Upper lobe of left lung (tissue), 6 donors: ENCODE results near the gene PNKP. TPM values are rescaled to one million over a fixed set of nuclear protein-coding genes. Genes with fewer than 3 reads are reported as not detected.

Experiments used
- ATAC-seq, 2 donors: fragments of 200-7000 bp; cut with Tn5 transposase; one replicate each; pipeline ENCODE4 v1.9.1; 2022; ENCODE audit warnings: mild to moderate bottlenecking in 2 of 2, moderate library complexity in 2 of 2; ENCODE audit not compliant: low FRiP score in 2 of 2
- DNase-seq, 2 donors: peaks; one replicate each; pipeline ENCODE4 v3.0.0-alpha.2; 2019 to 2020
- H3K27ac ChIP-seq, 4 donors: fragments of 200-600 bp; sonication (generic); one replicate each; pipeline ENCODE4 v1.5.1; 2016 to 2019
- H3K27me3 ChIP-seq, 4 donors: fragments of 200-600 bp; sonication (generic); one replicate each; pipeline ENCODE4 v1.5.1; 2017 to 2019
- H3K36me3 ChIP-seq, 4 donors: fragments of 200-600 bp; sonication (generic); one replicate each; pipeline ENCODE4 v1.5.1; 2016 to 2019
- H3K4me1 ChIP-seq, 4 donors: fragments of 200-600 bp; sonication (generic); one replicate each; pipeline ENCODE4 v1.5.1; 2018 to 2019
- H3K4me3 ChIP-seq, 4 donors: fragments of 200-600 bp; sonication (generic); one replicate each; pipeline ENCODE4 v1.5.1; 2017 to 2019; ENCODE audit warnings: mild to moderate bottlenecking in 2 of 4, moderate library complexity in 1 of 4
- H3K9me3 ChIP-seq, 4 donors: fragments of 200-600 bp; sonication (generic); one replicate each; pipeline ENCODE4 v1.5.1; 2018 to 2019
- EP300 ChIP-seq, 4 donors: sonication (generic); formaldehyde crosslinking; IDR thresholded peaks; one replicate each; pipeline ENCODE4 v1.5.1; 2017; ENCODE audit warnings: antibody characterized with exemption in 4 of 4, control low read depth in 2 of 4
- POLR2A ChIP-seq, 4 donors: fragments of 450-650 bp; IDR thresholded peaks; one replicate each; pipeline ENCODE4 v1.5.1; 2016 to 2017; ENCODE audit warnings: antibody characterized with exemption in 4 of 4, mild to moderate bottlenecking in 2 of 4
- POLR2AphosphoS5 ChIP-seq, 2 donors: sonication (generic); formaldehyde crosslinking; IDR thresholded peaks; one replicate each; pipeline ENCODE4 v1.5.1; 2017; ENCODE audit warnings: antibody characterized with exemption in 2 of 2
- WGBS, 2 donors: methylation state at CpG; one replicate each; pipeline ENCODE4 v1.1.5; 2017 to 2018; 5-methylcytosine and 5-hydroxymethylcytosine counted together
- total RNA-seq, 6 donors: library from RNA; depleted of rRNA in 4 of 6; stranded (reverse); fragments of >200 nt in 4 of 6; gene quantifications; one replicate each; pipeline versions ENCODE4 v1.1.0 to v1.2.1, GENCODE V29; 2016 to 2021
- TF ChIP-seq, protein P1 (sequence below), 6 experiments: fragments of 450-650 bp in 4 of 6; fragments of 200-600 bp in 2 of 6; sonication (generic) in 2 of 6; IDR thresholded peaks; one replicate each; pipeline ENCODE4 v1.5.1; 2016 to 2019; ENCODE audit warnings: antibody characterized with exemption in 6 of 6
- donor health status: DM: no; HTN: no; CAD: no; lungs with moderate emphysema.
- donor health status: DM: no; HTN: yes; CAD: no; lungs with severe emphysema.

The PNKP gene
- total RNA-seq, 6 donors from 2014 or later = 47.6 to 321 (median 88.6) TPM

DNA sequence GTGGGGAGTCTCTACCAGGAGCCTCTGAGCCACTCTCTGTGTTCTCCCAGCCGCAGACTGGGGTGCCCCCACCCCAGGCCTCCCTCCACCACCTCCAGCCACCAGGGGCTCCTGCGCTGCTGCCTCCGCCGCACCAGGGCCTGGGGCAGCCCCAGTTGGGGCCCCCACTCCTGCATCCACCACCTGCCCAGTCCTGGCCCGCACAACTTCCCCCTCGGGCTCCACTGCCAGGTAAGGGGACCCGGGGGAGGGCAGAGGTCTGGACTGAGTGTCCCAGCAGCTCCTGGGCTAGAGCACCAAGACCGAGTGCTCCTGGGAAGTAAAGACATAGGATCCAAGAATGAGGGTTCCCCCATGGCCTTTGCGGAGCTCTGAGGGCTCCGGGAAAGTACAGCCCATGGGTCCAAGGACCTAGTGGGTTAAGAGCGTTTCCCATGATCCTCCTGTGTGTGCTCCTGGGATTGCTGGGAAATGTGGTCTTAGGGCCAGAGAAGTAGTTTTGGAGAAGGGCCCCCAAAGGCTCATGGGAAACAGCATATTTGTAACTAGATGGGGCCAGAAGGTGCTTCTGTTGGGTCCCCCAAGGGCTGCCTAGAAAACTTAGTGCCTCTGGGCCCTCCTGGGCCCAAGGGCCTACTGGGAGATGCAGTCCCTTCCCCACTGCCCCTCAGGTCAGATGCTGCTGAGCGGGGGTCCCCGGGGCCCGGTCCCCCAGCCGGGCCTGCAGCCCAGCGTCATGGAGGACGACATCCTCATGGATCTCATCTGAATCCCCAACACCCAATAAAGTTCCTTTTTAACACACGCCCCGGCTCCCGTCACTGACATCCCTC, 31.0 kb downstream of the PNKP start:
- no peak for ATAC-seq
- peaks cover 19 to 98% (median 84%) of the 10 kb centered on the region in 4 donors for H3K36me3 ChIP-seq
- 96 to 98% methylated on average over 17 to 20 of the region's 20 CpGs for WGBS, 2 donors

DNA sequence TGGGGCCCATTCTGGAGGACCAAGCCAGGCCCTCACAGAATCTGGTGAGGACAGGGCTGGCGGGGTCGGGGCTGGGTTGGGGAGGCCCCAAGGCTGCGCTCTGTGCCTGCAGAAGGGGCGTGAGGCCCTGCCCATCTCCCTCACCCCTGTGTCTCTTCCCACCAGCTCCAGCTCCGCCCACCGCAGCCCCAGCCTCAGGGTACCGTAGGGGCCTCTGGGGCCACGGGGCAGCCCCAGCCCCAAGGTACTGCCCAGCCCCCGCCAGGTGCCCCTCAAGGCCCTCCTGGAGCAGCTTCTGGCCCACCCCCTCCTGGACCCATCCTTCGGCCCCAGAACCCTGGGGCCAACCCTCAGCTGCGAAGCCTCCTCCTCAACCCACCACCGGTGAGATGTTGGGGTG, 31.8 kb downstream of the PNKP start:
- no peak for ATAC-seq

More for the DNA sequence above, 31.0 kb downstream of the PNKP start:
- no peak for DNase-seq
- Histone ChIP-seq H3K9me3 (no peaks in the 10 kb centered on the region), H3K4me3 (no peak overlapping the region), H3K4me1 (peaks cover 0 to 4% (median 0%) of the 10 kb centered on the region in 4 donors), H3K27ac (no peak overlapping the region), H3K27me3 (no peaks in the 10 kb centered on the region)
- TF ChIP-seq, protein P1, sequence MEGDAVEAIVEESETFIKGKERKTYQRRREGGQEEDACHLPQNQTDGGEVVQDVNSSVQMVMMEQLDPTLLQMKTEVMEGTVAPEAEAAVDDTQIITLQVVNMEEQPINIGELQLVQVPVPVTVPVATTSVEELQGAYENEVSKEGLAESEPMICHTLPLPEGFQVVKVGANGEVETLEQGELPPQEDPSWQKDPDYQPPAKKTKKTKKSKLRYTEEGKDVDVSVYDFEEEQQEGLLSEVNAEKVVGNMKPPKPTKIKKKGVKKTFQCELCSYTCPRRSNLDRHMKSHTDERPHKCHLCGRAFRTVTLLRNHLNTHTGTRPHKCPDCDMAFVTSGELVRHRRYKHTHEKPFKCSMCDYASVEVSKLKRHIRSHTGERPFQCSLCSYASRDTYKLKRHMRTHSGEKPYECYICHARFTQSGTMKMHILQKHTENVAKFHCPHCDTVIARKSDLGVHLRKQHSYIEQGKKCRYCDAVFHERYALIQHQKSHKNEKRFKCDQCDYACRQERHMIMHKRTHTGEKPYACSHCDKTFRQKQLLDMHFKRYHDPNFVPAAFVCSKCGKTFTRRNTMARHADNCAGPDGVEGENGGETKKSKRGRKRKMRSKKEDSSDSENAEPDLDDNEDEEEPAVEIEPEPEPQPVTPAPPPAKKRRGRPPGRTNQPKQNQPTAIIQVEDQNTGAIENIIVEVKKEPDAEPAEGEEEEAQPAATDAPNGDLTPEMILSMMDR (IDR thresholded peaks at IDR 0.05) = no peak
- TF ChIP-seq EP300 (IDR thresholded peaks at IDR 0.05) = no peak
- TF ChIP-seq POLR2AphosphoS5 (IDR thresholded peaks at IDR 0.05) = no peak
- no peak for TF ChIP-seq POLR2A (IDR thresholded peaks at IDR 0.05)

DNA sequence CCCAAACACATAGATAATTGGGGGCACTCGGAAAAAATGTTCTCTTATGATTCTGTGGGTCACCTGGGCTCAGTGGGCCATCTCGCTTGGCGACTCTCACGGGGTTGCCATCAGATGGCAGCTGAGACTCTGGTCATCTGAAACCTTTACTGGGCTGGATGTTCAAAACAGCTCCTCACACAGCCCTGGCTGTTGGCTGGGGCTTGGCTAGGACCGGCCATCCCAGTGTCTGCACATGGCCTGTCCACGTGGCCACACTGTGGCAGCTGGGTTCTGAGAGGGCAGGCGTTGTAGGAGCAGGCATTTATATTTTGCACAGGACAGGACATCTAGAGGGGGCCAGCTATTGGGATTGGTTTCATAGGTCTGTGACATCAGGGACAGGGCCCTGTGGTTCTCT, 33.8 kb downstream of the PNKP start:
- ATAC-seq (no peak), DNase-seq (no peak)
- WGBS, 2 donors = 89 to 92% methylated on average over 6 to 7 of the region's 7 CpGs
- no peak overlapping the region for H3K4me3 ChIP-seq
- peaks cover 19 to 100% (median 90%) of the 10 kb centered on the region in 4 donors for H3K36me3 ChIP-seq
- TF ChIP-seq EP300 (IDR thresholded peaks at IDR 0.05) = no peak
- TF ChIP-seq POLR2AphosphoS5 (IDR thresholded peaks at IDR 0.05) = no peak
- TF ChIP-seq, protein P1 (IDR thresholded peaks at IDR 0.05) = no peak
- no peak for TF ChIP-seq POLR2A (IDR thresholded peaks at IDR 0.05)
- H3K4me1 ChIP-seq = peaks cover 0 to 4% (median 0%) of the 10 kb centered on the region in 4 donors
- no peaks in the 10 kb centered on the region for H3K9me3 ChIP-seq
- H3K27me3 ChIP-seq = no peaks in the 10 kb centered on the region
- H3K27ac ChIP-seq = no peak overlapping the region

More for the DNA sequence above, 31.8 kb downstream of the PNKP start:
- TF ChIP-seq, protein P1 (IDR thresholded peaks at IDR 0.05) = no peak
- TF ChIP-seq POLR2A (IDR thresholded peaks at IDR 0.05) = no peak
- no peak for TF ChIP-seq POLR2AphosphoS5 (IDR thresholded peaks at IDR 0.05)
- no peak for TF ChIP-seq EP300 (IDR thresholded peaks at IDR 0.05)
- H3K27ac ChIP-seq = no peak overlapping the region
- WGBS, 2 donors = 95 to 97% methylated on average over 6 to 11 of the region's 12 CpGs
- DNase-seq = no peak
- H3K4me1 ChIP-seq = peaks cover 0 to 4% (median 0%) of the 10 kb centered on the region in 4 donors
- no peaks in the 10 kb centered on the region for H3K27me3 ChIP-seq
- H3K36me3 ChIP-seq = peaks cover 19 to 99% (median 91%) of the 10 kb centered on the region in 4 donors
- H3K9me3 ChIP-seq = no peaks in the 10 kb centered on the region
- no peak overlapping the region for H3K4me3 ChIP-seq

DNA sequence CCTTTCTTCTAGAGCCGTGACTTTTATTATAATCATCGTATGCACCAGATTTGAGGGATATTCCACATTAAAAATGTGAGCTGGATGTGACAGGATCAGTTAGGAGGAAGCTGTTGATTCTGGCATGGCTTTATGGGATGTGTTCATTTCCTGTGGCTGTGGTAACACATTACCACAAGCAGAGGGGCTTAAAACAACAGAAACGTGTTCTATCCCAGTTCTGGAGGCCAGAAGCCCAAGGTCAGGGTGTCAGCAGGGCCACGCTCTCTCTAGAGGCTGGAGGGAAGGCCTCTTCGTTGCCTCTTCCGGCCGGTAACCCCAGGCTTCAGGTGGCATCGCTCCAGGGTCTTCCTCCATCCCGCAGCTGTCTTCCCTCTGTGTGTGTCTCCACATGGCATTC, 34.8 kb downstream of the PNKP start:
- DNase-seq (no peak), ATAC-seq (no peak)
- WGBS, 2 donors = 68 to 75% methylated on average over 9 of the region's 9 CpGs
- H3K27me3 ChIP-seq = no peaks in the 10 kb centered on the region
- no peak overlapping the region for H3K4me3 ChIP-seq
- peaks cover 19 to 98% (median 85%) of the 10 kb centered on the region in 4 donors for H3K36me3 ChIP-seq
- no peak overlapping the region for H3K27ac ChIP-seq
- H3K9me3 ChIP-seq = no peaks in the 10 kb centered on the region
- TF ChIP-seq POLR2A (IDR thresholded peaks at IDR 0.05) (no peak), POLR2AphosphoS5 (IDR thresholded peaks at IDR 0.05) (no peak), EP300 (IDR thresholded peaks at IDR 0.05) (no peak)
- TF ChIP-seq, protein P1 (IDR thresholded peaks at IDR 0.05) = no peak
- H3K4me1 ChIP-seq = peaks cover 0 to 4% (median 0%) of the 10 kb centered on the region in 4 donors
